ENCODE results near the gene PHLDB3.
"Not testable (repeated sequence)": the region's sequence is repeated elsewhere in the genome, so short reads cannot be mapped to it uniquely, and the experiment has no call there.

Gene PHLDB3

DNA sequence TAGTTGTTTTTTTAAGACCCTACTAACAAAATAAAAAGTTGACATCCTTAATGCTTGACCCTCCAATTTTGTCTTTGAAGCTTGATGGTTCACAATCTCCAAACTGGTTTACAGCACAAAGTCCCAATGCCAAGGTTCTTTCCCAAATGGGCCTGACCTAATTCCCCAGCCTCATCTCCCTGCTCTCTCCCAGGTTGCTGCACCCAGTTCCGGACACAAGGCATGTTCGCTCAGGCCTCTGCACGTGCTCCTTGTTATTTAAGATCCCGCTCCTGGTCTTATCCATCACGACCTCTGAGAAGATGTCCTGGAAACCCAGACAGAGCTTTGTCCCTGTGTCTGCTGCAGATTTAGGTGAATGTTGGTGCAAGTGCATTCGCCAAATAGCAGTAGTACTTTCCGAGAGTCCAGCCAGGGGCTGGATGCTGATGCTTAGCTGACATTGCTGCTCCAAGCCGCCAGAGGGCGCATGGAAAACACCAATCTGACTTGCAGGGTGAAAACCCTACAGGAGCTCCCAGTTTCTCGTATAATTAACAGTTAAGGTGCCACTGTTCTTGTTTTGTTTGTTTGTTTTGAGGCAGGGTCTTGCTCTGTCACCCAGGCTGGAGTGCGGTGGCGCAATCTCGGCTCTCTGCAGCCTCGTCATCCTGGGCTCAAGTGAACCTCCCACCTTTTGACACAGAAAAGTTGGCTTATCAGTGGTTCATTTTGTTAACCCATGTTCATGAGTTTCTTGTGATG is 57.6 kb downstream of the PHLDB3 start:
- Histone ChIP-seq H3K4me3 (ENCODE audit: low read depth, low read length) (no peak overlapping the region), H3K9me3 (ENCODE audit: control insufficient read depth, insufficient read depth, low read length) (no peaks in the 10 kb centered on the region), H3K9ac (ENCODE audit: low read depth, low read length) (no peak overlapping the region), H3K27me3 (ENCODE audit: control insufficient read depth, insufficient read depth, low read length) (no peaks in the 10 kb centered on the region), H3K36me3 (ENCODE audit: control insufficient read depth, insufficient read depth, low read length) (no peaks in the 10 kb centered on the region), H3K4me1 (ENCODE audit: control insufficient read depth, insufficient read depth, low read length) (peaks cover 5% of the 10 kb centered on the region)

DNA sequence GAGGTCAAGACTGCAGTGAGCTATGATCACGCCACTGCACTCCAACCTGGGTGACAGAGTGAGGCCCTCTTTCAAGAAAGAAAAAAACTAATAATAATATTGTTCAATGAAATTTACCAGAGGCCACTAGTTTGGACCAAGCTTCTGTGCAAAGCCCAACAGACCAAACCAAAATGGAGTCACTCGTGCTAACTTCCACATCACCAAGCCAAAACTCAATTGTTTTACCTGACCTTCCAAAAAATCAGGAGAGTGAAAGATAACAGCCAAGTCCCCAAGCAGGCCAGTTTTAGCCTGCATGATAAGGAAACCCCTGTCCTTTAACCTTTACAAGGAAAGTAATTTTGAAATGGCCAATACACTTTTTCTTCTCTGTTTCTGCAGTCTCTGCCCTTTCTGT is 59.1 kb downstream of the PHLDB3 start:
- Histone ChIP-seq H3K4me1 (ENCODE audit: control insufficient read depth, insufficient read depth, low read length) (peaks cover 5% of the 10 kb centered on the region), H3K36me3 (ENCODE audit: control insufficient read depth, insufficient read depth, low read length) (no peaks in the 10 kb centered on the region), H3K4me3 (ENCODE audit: low read depth, low read length) (no peak overlapping the region), H3K9me3 (ENCODE audit: control insufficient read depth, insufficient read depth, low read length) (no peaks in the 10 kb centered on the region), H3K27me3 (ENCODE audit: control insufficient read depth, insufficient read depth, low read length) (no peaks in the 10 kb centered on the region), H3K9ac (ENCODE audit: low read depth, low read length) (no peak overlapping the region)

DNA sequence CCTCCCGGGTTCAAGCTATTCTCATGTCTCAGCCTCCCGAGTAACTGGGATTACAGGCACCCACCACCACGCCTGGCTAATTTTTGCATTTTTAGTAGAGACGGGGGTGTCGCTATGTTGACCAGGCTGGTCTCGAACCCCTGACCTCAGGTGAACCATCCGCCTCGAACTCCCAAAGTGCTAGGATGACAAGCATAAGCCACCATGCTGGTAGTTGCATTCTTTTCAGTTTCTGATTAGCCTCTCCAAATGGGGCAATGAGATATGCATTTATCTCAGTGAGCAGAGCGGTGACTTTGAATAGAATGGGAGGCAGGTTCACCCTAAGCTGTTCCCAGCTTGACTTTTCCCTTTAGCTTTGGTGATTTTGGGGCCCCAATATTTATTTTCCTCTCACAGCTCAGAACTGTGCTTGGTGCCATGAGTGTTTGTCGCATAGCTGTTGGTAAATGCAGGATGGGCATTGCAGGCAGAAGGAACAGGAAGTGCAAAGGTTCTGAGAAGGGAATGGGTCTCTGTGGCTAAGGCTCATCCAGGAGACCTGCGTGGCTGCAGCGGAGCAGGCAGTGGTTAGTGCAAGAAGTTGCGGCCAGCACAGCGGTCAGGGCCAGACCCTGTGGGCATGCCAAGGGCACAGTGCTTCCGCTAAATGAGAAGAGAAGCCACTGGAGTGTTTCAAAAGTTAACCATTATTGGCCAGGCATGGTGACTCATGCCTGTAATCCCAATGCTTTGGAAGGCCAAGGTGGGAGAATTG is 59.8 kb downstream of the PHLDB3 start:
- peaks cover 5% of the 10 kb centered on the region for H3K4me1 ChIP-seq (ENCODE audit: control insufficient read depth, insufficient read depth, low read length)
- H3K4me3 ChIP-seq (ENCODE audit: low read depth, low read length): no peak overlapping the region

DNA sequence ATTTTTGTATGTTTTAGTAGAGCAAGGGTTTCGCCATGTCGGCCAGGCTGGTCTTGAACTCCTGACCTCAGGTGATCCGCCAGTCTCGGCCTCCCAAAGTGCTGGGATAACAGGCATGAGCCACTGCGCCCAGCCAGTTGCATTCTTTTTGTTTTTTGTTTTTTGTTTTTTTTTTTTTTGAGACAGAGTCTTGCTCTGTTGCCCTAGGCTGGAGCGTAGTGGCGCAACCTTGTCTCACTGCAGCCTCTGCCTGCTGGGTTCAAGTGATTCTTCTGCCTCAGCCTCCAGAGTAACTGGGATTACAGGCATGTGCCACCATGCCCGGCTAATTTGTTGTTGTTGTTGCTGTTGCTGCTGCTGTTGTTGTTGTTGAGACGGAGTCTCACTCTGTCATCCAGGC is 60.5 kb downstream of the PHLDB3 start:
- not testable (repeated sequence) for H3K4me3 ChIP-seq (ENCODE audit: low read depth, low read length); H3K9me3 ChIP-seq (ENCODE audit: control insufficient read depth, insufficient read depth, low read length); H3K27me3 ChIP-seq (ENCODE audit: control insufficient read depth, insufficient read depth, low read length); H3K36me3 ChIP-seq (ENCODE audit: control insufficient read depth, insufficient read depth, low read length); H3K4me1 ChIP-seq (ENCODE audit: control insufficient read depth, insufficient read depth, low read length); H3K9ac ChIP-seq (ENCODE audit: low read depth, low read length)

More for the DNA sequence above, 59.8 kb downstream of the PHLDB3 start:
- H3K9me3 ChIP-seq (ENCODE audit: control insufficient read depth, insufficient read depth, low read length): no peaks in the 10 kb centered on the region
- H3K9ac ChIP-seq (ENCODE audit: low read depth, low read length): no peak overlapping the region
- no peaks in the 10 kb centered on the region for H3K36me3 ChIP-seq (ENCODE audit: control insufficient read depth, insufficient read depth, low read length)
- no peaks in the 10 kb centered on the region for H3K27me3 ChIP-seq (ENCODE audit: control insufficient read depth, insufficient read depth, low read length)

- H3K4me1 ChIP-seq (ENCODE audit: control insufficient read depth, insufficient read depth, low read length): no peaks in the 10 kb centered on the region
- H3K9me3 ChIP-seq (ENCODE audit: control insufficient read depth, insufficient read depth, low read length): no peaks in the 10 kb centered on the region
- H3K9ac ChIP-seq (ENCODE audit: low read depth, low read length): no peak overlapping the region
- H3K36me3 ChIP-seq (ENCODE audit: control insufficient read depth, insufficient read depth, low read length): no peaks in the 10 kb centered on the region
- no peaks in the 10 kb centered on the region for H3K27me3 ChIP-seq (ENCODE audit: control insufficient read depth, insufficient read depth, low read length)
- H3K4me3 ChIP-seq (ENCODE audit: low read depth, low read length): no peak overlapping the region
These were observed 62.8 kb downstream of the PHLDB3 start for GRCh38 chr19:43441716-43442115.

DNA sequence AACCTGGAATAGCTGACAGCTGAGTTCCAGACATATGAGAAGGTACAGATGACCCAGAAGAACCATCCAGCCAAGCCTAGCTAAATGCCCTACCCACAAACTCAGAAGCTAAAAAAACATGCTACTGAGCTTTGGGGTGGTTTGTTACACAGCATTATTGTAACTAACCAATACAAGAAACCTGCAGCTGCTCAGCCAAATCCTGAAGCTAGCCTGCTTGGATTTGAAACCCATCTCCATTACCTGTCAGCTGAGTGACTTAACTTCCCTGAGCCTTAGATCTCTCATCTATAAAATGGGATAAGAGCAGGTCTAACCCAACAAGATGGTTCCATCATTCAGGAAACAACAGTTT is 64.9 kb downstream of the PHLDB3 start:
- H3K9ac ChIP-seq (ENCODE audit: low read depth, low read length): no peak overlapping the region
- no peaks in the 10 kb centered on the region for H3K4me1 ChIP-seq (ENCODE audit: control insufficient read depth, insufficient read depth, low read length)
- no peaks in the 10 kb centered on the region for H3K9me3 ChIP-seq (ENCODE audit: control insufficient read depth, insufficient read depth, low read length)
- H3K27me3 ChIP-seq (ENCODE audit: control insufficient read depth, insufficient read depth, low read length): no peaks in the 10 kb centered on the region
- no peak overlapping the region for H3K4me3 ChIP-seq (ENCODE audit: low read depth, low read length)
- H3K36me3 ChIP-seq (ENCODE audit: control insufficient read depth, insufficient read depth, low read length): no peaks in the 10 kb centered on the region

DNA sequence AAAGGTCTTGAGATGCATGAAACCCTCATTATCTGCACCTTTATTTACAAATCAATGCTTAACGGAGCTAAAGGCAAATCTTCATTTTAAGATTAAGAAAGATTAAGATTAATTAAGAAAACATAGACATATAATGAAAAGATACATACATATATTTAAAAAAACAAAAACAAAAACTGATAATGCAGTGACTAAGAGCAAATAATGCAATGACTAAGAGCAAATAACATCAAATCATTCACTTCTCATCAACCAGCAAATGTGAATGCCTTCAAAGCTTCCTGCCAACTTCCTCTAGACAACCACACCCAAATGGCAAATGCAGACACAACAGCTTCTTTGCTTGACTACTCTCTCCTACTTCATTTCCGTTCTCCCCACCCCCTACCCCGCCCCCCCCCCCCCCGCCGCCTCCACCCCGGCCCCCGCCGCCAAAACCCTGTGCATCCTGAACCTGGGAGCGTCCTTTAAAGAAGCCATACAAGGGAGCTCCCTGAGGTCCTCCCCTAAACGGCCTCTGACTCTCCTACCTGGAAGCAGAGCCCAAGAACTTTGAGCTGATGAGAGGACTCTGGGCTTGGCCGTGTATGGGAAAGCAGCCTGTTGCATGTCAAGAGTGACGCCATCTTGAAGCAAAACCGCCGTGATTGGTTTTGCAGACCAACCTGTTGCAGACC is 65.4 kb downstream of the PHLDB3 start:
- no peak overlapping the region for H3K4me3 ChIP-seq (ENCODE audit: low read depth, low read length)
- no peak overlapping the region for H3K9ac ChIP-seq (ENCODE audit: low read depth, low read length)
- H3K36me3 ChIP-seq (ENCODE audit: control insufficient read depth, insufficient read depth, low read length): no peaks in the 10 kb centered on the region
- H3K4me1 ChIP-seq (ENCODE audit: control insufficient read depth, insufficient read depth, low read length): no peaks in the 10 kb centered on the region
- H3K9me3 ChIP-seq (ENCODE audit: control insufficient read depth, insufficient read depth, low read length): no peaks in the 10 kb centered on the region
- H3K27me3 ChIP-seq (ENCODE audit: control insufficient read depth, insufficient read depth, low read length): no peaks in the 10 kb centered on the region

GRCh38 chr19:43438291-43439031 is 66.1 kb downstream of the PHLDB3 start:
- H3K27me3 ChIP-seq (ENCODE audit: control insufficient read depth, insufficient read depth, low read length): no peaks in the 10 kb centered on the region
- H3K4me1 ChIP-seq (ENCODE audit: control insufficient read depth, insufficient read depth, low read length): no peaks in the 10 kb centered on the region
- H3K36me3 ChIP-seq (ENCODE audit: control insufficient read depth, insufficient read depth, low read length): no peaks in the 10 kb centered on the region
- no peaks in the 10 kb centered on the region for H3K9me3 ChIP-seq (ENCODE audit: control insufficient read depth, insufficient read depth, low read length)
- H3K4me3 ChIP-seq (ENCODE audit: low read depth, low read length): no peak overlapping the region
- no peak overlapping the region for H3K9ac ChIP-seq (ENCODE audit: low read depth, low read length)

DNA sequence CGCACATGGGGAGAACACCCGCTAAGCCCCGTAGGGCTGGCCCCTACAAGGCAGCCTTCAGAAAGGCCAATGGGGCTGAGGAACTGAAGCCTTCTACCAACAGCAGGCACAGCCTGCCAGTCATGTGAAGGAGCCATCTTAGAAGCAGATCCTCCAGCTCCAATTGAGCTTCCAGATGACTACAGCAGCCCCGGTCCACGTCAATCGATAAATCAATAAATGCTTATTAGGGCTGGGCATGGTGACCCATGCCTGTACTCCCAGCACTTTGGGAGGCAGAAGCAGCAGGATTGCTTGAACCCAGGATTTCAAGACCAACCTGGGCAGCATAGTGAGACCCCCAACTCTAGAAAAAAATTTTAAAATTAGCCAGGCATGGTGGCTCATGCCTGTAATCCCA is 66.8 kb downstream of the PHLDB3 start:
- no peaks in the 10 kb centered on the region for H3K36me3 ChIP-seq (ENCODE audit: control insufficient read depth, insufficient read depth, low read length)
- no peak overlapping the region for H3K9ac ChIP-seq (ENCODE audit: low read depth, low read length)

GRCh38 chr19:43437284-43437683 is 67.3 kb downstream of the PHLDB3 start:
- not testable (repeated sequence) for H3K27me3 ChIP-seq (ENCODE audit: control insufficient read depth, insufficient read depth, low read length); H3K9ac ChIP-seq (ENCODE audit: low read depth, low read length); H3K36me3 ChIP-seq (ENCODE audit: control insufficient read depth, insufficient read depth, low read length); H3K4me1 ChIP-seq (ENCODE audit: control insufficient read depth, insufficient read depth, low read length); H3K9me3 ChIP-seq (ENCODE audit: control insufficient read depth, insufficient read depth, low read length); H3K4me3 ChIP-seq (ENCODE audit: low read depth, low read length)

More for the DNA sequence above, 66.8 kb downstream of the PHLDB3 start:
- Histone ChIP-seq H3K9me3 (ENCODE audit: control insufficient read depth, insufficient read depth, low read length) (no peaks in the 10 kb centered on the region), H3K4me1 (ENCODE audit: control insufficient read depth, insufficient read depth, low read length) (no peaks in the 10 kb centered on the region), H3K4me3 (ENCODE audit: low read depth, low read length) (no peak overlapping the region), H3K27me3 (ENCODE audit: control insufficient read depth, insufficient read depth, low read length) (no peaks in the 10 kb centered on the region)

- Histone ChIP-seq H3K36me3 (ENCODE audit: control insufficient read depth, insufficient read depth, low read length) (no peaks in the 10 kb centered on the region), H3K9ac (ENCODE audit: low read depth, low read length) (no peak overlapping the region), H3K9me3 (ENCODE audit: control insufficient read depth, insufficient read depth, low read length) (no peaks in the 10 kb centered on the region), H3K4me3 (ENCODE audit: low read depth, low read length) (no peak overlapping the region), H3K27me3 (ENCODE audit: control insufficient read depth, insufficient read depth, low read length) (no peaks in the 10 kb centered on the region), H3K4me1 (ENCODE audit: control insufficient read depth, insufficient read depth, low read length) (no peaks in the 10 kb centered on the region)
These were observed 68.8 kb downstream of the PHLDB3 start for GRCh38 chr19:43435775-43436174.

All from iPS-15b (cell line).